SK-MEL-5 (cell line): Measurements from ENCODE around the gene IZUMO4. TPM values are rescaled to one million over a fixed set of nuclear protein-coding genes. Genes with fewer than 3 reads are reported as not detected.
"Not testable (repeated sequence)": the region's sequence is repeated elsewhere in the genome, so short reads cannot be mapped to it uniquely, and the experiment has no call there.

Experiments
- DNase-seq: peaks from one replicate; pipeline ENCODE4 v3.0.0-alpha.2; 2016; ENCODE audit warnings: low read depth, low spot score
- in situ Hi-C: cut with HindIII; loops from 2 replicates; pipeline ENCODE4 v1.10.0; 2016; ENCODE audit warnings: low sequenced_read_pairs, high pct_unique_total_duplicates, low pct_unique_long_range_greater_than_20kb
- total RNA-seq: library from RNA; depleted of rRNA; stranded (reverse); fragments of >200 nt; shearing (Covaris generic); gene quantifications from 2 replicates; pipeline ENCODE4 v1.2.3, GENCODE V29; 2014

Gene IZUMO4
- total RNA-seq, 1 experiment from 2014 or later, result 0.40 TPM

DNA sequence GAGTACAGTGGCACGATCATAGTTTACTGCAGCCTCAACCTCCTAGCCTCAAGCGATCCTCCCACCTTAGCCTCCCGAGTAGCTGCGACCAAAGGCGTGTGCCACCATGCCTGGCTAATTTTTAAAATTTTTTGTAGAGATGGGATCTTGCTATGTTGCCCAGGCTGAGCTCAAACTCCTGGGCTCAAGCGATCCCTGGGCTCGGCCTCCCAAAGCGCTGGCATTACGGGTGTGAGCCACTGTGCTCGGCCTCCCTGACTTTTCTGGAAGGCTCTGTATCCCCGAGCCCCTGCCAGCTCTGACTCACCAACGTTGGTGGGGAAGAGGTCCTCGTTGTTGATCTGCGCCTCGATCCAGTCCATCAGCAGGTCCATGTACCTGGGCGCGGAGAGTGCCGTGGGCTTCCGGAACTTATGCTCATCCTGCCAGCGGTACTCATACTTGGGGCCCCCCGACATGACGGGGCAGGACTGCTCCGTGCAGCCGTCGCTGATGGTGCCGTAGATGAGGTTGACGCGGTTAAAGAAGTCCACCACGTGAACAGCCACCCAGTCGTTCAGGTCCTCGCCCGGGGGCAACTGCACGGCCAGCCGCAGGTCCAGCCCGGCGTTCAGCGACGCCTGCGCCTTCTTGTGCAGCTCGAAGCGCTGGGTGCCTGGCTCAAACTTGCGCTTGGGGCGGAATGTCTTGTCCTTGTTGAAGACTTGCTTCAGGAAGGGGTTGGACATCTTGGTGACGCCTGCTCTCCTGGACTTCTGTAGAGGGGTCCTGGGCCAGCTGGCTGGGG is 18.7 kb upstream of the IZUMO4 start:
- no peak for DNase-seq
- in situ Hi-C loops, result no loop called here

DNA sequence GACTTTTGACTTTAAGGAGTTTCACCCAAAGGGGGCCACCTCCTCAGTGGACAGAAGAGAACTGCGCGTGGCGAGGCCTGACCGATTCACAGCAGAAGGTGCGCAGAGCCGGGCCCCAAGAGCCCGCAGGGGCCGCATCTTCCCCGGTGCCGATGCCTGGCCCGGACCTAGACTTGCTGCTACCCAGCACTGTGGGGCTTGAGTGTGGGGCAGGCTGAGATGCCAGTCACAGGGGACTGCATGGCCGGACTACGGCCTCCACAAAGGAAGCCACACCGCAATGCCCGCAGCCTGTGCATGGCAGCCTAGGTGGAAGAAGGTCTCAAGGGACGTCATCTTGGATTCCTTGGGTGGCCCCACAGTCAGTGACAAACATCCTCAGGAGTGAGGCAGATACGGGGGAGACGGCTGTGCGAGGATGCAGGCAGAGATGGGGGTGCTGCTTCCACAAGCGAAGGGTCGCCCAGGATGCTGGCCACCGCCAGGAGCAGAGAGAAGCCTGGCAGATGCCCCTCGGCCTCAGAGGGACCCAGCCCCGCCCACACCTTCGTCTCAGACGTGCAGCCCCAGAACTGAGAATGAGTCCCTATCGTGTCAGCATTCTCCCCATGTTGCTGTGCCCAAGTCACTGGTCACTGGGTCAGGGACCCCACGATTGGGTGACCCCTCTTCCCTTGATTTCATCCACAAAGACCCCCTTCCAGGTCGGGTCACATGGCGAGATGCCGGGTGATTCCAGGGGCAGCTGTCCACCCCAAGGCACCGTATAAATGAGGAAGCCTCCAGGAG is 17.4 kb upstream of the IZUMO4 start:
- in situ Hi-C loops, result no loop called here
- no peak for DNase-seq

GRCh38 chr19:2079865-2080301 is 16.8 kb upstream of the IZUMO4 start:
- no peak for DNase-seq
- in situ Hi-C loops, result no loop called here

DNA sequence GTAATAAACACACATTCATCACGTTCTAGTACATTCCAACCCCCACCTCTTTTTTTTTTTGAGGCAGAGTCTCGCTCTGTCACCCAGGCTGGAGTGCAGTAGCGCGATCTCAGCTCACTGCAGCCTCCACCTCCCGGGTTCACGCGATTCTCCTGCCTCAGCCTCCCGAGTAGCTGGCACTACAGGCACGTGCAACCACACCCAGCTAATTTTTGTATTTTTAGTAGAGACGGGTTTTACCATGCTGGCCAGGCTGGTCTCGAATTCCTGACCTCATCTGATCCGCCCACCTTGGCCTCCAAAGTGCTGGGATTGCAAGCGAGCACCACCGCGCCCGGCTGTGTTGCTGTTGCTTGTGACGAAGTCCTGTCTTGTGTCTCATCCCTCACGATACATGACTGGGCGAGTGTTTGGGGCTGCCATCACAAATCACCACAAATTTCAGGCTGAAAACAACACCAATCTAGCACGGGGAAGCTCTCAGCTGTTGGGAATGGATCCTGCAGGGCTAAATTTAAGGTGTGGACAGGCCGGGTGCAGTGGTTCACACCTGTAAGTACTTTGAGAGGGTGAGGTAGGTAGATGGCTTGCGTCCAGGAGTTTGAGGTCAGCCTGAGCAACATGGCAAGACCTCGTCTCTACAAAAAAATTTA is 16.3 kb upstream of the IZUMO4 start:
- in situ Hi-C loops, result no loop called here
- DNase-seq, result no peak

DNA sequence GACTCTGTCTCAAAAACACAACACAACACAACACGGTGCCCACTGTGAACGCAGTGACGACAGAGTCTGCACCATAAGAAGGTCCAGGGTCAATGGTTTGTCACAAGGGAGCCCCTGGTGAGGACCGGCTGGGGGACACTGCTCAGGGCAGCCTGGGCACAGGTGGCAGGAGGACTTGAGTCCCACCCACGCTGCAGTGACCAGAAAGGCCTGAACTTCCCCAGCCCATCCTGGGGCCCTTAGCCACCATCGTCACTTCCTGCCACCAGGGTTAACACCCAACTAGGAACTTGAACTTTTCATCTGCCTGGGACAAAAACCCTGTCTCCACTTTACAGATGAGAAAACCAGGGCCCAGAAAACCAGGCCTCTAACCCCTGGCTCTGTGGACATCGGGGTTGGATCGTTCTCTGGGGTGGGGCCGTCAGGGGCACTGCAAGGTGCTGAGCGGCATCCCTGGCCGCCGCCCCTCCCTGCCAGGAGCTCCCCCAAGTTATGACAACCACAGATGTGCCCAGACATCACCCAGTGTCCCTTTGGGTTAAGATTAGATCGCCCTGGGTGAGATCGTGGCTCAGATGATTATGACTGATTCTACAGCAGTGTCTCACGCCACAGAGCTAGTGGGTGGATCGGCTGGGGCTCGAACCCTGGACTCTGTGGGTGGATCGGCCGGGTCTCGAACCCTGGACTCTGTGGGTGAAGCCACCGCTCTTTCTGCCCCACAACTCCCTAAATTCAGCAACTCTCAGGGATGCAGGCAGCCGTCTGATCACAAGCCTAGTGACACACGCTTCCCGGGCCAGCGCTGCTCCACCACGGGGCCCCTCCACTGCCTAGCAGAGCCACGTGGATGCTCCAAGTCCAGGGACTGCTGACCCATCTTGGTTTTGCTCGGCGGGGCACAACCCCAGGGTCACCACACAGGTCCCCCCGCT is 14.6 kb upstream of the IZUMO4 start:
- in situ Hi-C loops, result no loop called here
- no peak for DNase-seq

DNA sequence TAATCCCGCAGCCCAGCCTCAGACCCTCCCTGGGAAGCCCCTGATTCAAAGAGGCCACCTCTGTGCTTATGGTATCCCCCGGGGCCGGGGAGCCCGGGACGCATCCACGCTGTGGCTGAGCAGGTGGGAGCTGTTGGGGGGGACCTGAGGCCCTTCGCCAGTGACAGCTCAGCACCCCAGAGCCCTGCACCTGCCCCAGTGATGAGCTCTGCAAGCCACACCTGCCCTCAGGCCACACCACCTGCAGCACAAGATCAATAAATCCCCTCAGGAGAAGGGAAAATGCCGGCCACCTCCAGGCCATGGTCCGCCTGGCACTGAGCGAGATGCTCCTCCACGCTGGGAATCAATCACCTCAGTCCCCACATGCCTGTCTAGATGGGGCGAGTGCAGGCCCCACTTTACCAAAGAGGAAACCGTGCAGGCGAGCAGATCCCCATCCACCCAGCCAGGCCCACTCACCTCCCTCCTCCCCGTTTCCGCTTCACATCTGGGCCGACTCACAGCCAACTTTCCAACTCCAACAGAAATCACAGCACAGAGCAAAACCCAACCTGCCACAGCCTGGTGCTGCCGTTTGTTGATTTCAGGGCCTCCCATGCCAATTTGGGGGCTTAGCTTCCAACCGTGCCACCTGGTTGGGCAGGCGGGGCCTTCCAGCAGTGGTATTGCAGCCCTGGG is 13.4 kb upstream of the IZUMO4 start:
- no peak for DNase-seq
- in situ Hi-C loops, result no loop called here

- in situ Hi-C loops, result no loop called here
- no peak for DNase-seq
These were observed 11.6 kb upstream of the IZUMO4 start for GRCh38 chr19:2084993-2085720.

- in situ Hi-C loops, DNase-seq: not testable (repeated sequence)
These were observed 9.8 kb upstream of the IZUMO4 start for GRCh38 chr19:2086695-2087620.

DNA sequence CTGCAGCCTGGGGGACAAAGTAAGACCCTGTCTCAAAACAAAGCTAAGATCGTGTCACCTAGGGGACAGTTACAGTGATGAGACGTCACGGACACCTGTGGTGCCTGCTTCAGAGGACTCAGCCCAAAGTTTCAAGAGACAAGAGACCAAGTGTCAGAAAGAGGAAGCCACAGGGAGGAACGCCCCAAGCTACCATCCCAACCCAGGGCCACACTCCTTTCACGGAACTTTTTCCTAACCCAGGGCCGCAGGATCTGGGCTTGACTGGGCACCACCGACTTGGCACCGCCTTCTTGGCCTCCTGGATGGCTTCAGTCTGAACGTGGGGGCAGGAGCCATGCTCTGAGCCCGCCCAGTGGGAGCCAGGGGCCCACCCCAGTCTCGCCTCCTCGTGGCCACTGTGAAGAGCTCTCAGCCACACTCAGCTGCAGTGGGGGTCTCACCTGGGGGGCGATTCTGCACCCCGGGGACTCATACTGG is 9.1 kb upstream of the IZUMO4 start:
- in situ Hi-C loops, result no loop called here
- DNase-seq, result no peak

- no peak for DNase-seq
- in situ Hi-C loops, result no loop called here
These were observed 7.6 kb upstream of the IZUMO4 start for GRCh38 chr19:2089001-2089711.

- in situ Hi-C loops, result no loop called here
- DNase-seq, result no peak
These were observed 7.0 kb upstream of the IZUMO4 start for GRCh38 chr19:2089727-2090053.

GRCh38 chr19:2091926-2092525 is 4.7 kb upstream of the IZUMO4 start:
- in situ Hi-C loops, DNase-seq: not testable (repeated sequence)

DNA sequence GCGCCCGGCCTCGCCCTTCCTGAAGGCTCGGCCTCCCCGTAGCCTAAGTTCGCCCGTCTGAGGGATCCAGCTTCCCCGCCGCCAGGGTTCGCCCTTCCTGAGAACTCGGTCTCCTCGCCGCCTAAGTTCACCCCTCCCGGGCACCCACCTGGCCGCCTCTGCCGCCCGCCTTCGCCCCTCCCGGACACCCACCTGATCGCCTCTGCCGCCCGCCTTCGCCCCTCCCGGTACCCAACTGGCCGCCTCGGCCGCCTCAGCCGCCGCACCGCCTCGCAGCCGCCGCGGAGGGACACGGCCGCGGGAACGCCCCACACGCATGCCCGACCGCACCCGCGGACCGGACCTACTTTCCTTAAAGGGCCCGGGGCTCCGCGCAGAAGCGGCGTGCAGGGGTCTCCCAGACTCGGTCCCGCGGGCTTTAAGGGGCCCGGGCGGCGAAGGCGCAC is 658 bp upstream of the IZUMO4 start, which contains the start of gene MOB3A:
MOB3A (minus strand) TSS at position 293 of the 446 bp plus-strand sequence. CDS start 17,766 bp downstream, outside the sequence.
- in situ Hi-C loops, result no loop called here
- DNase-seq, result peak; percentile 77

- in situ Hi-C loops, result no loop called here
- DNase-seq, result no peak
These were observed 629 bp downstream of the IZUMO4 start for GRCh38 chr19:2097203-2097885.
